H9 (cell line): ENCODE results near the gene LRRC34. TPM values are rescaled to one million over a fixed set of nuclear protein-coding genes. Genes with fewer than 3 reads are reported as not detected.

Experiments used
- DNase-seq: peaks from one replicate; pipeline ENCODE4 v3.0.0-alpha.2; 2017
- H2AFZ ChIP-seq: one replicate; pipeline ENCODE4 v1.6.1; 2013; ENCODE audit warnings: mild to moderate bottlenecking, low read length, control low read depth, moderate library complexity
- H2AK5ac ChIP-seq: 2 replicates; pipeline ENCODE4 v1.6.1; 2013; ENCODE audit warnings: low read length, control low read depth, mixed read lengths; ENCODE audit not compliant: insufficient read length
- H2BK120ac ChIP-seq: one replicate; pipeline ENCODE4 v1.6.1; 2013; ENCODE audit warnings: low read depth, mild to moderate bottlenecking, low read length, control low read depth, inconsistent platforms; ENCODE audit not compliant: poor library complexity, severe bottlenecking
- H2BK12ac ChIP-seq: 2 replicates; pipeline ENCODE4 v1.6.1; 2013; ENCODE audit warnings: low read length, control low read depth, mixed read lengths, low read depth; ENCODE audit not compliant: insufficient read length
- H2BK15ac ChIP-seq: 2 replicates; pipeline ENCODE4 v1.6.1; 2013; ENCODE audit warnings: low read depth, low read length, control low read depth
- H2BK20ac ChIP-seq: one replicate; pipeline ENCODE4 v1.6.1; 2013; ENCODE audit warnings: low read depth, mild to moderate bottlenecking, low read length, control low read depth, inconsistent platforms; ENCODE audit not compliant: poor library complexity, severe bottlenecking
- H2BK5ac ChIP-seq: 2 replicates; pipeline ENCODE4 v1.6.1; 2013; ENCODE audit warnings: low read length, control low read depth, mixed read lengths; ENCODE audit not compliant: insufficient read length
- H3K14ac ChIP-seq: 2 replicates; pipeline ENCODE4 v1.6.1; 2013; ENCODE audit warnings: low read length, control low read depth; ENCODE audit not compliant: insufficient read depth
- H3K18ac ChIP-seq: 2 replicates; pipeline ENCODE4 v1.6.1; 2013; ENCODE audit warnings: low read depth, mild to moderate bottlenecking, mixed read lengths, low read length, control low read depth; ENCODE audit not compliant: insufficient read length
- H3K23ac ChIP-seq: 2 replicates; pipeline ENCODE4 v1.6.1; 2013; ENCODE audit warnings: low read length, control low read depth, mixed read lengths, low read depth; ENCODE audit not compliant: insufficient read length
- H3K23me2 ChIP-seq: 2 replicates; pipeline ENCODE4 v1.6.1; 2013; ENCODE audit warnings: low read depth, mild to moderate bottlenecking, mixed read lengths, low read length, control low read depth; ENCODE audit not compliant: insufficient read length, poor library complexity, severe bottlenecking
- H3K27ac ChIP-seq: 2 replicates; pipeline ENCODE4 v1.5.1; 2013; ENCODE audit warnings: low read length, control low read depth, mixed read lengths, low read depth; ENCODE audit not compliant: insufficient read length
- H3K27me3 ChIP-seq: 2 replicates; pipeline ENCODE4 v1.6.1; 2013; ENCODE audit warnings: low read length, control low read depth, inconsistent platforms; ENCODE audit not compliant: insufficient read depth
- H3K4ac ChIP-seq: 2 replicates; pipeline ENCODE4 v1.6.1; 2013; ENCODE audit warnings: low read depth, mild to moderate bottlenecking, control low read depth, inconsistent platforms, low read length, moderate library complexity
- H3K4me1 ChIP-seq: 2 replicates; pipeline ENCODE4 v1.6.1; 2013; ENCODE audit warnings: low read length, control low read depth, inconsistent platforms; ENCODE audit not compliant: insufficient read depth
- H3K4me2 ChIP-seq: 2 replicates; pipeline ENCODE4 v1.6.1; 2013; ENCODE audit warnings: low read length, control low read depth, mixed read lengths; ENCODE audit not compliant: insufficient read length, insufficient read depth
- H3K56ac ChIP-seq: 2 replicates; pipeline ENCODE4 v1.6.1; 2013; ENCODE audit warnings: low read depth, mild to moderate bottlenecking, mixed read lengths, low read length, control low read depth; ENCODE audit not compliant: insufficient read length
- H3K79me1 ChIP-seq: 2 replicates; pipeline ENCODE4 v1.6.1; 2013; ENCODE audit warnings: low read depth, mild to moderate bottlenecking, moderate library complexity, low read length, control low read depth, inconsistent platforms; ENCODE audit not compliant: insufficient read depth, poor library complexity, severe bottlenecking
- H3K79me2 ChIP-seq: 2 replicates; pipeline ENCODE4 v1.6.1; 2013; ENCODE audit warnings: low read length, control low read depth, inconsistent platforms; ENCODE audit not compliant: insufficient read depth
- H3K9ac ChIP-seq: 2 replicates; pipeline ENCODE4 v1.6.1; 2013; ENCODE audit warnings: low read length, control low read depth, mixed read lengths; ENCODE audit not compliant: insufficient read length; ENCODE audit errors: extremely low read depth
- H3K9me3 ChIP-seq: one replicate; pipeline ENCODE4 v1.6.1; 2013; ENCODE audit warnings: low read depth, low read length, inconsistent platforms; ENCODE audit not compliant: control insufficient read depth
- H3T11ph ChIP-seq: one replicate; pipeline ENCODE4 v1.6.1; 2013; ENCODE audit warnings: mild to moderate bottlenecking, low read length, control low read depth, inconsistent platforms
- H4K20me1 ChIP-seq: one replicate; pipeline ENCODE4 v1.6.1; 2013; ENCODE audit not compliant: control insufficient read depth, insufficient read length, insufficient read depth
- H4K5ac ChIP-seq: 2 replicates; pipeline ENCODE4 v1.6.1; 2013; ENCODE audit warnings: low read depth, mild to moderate bottlenecking, mixed read lengths, low read length, control low read depth; ENCODE audit not compliant: insufficient read length
- H4K8ac ChIP-seq: replicated peaks from 2 replicates; pipeline ENCODE4 v1.6.1; 2013; ENCODE audit warnings: low read length, control low read depth, mixed read lengths, low read depth; ENCODE audit not compliant: insufficient read length
- H4K91ac ChIP-seq: 2 replicates; pipeline ENCODE4 v1.6.1; 2013; ENCODE audit warnings: low read depth, mild to moderate bottlenecking, moderate library complexity, mixed read lengths, low read length, control low read depth; ENCODE audit not compliant: insufficient read length
- H3K27ac Mint-ChIP-seq, 3 experiments: 2 replicates in 2 of 3; 3 replicates in 1 of 3; pipeline ENCODE4 v1.8.0; 2020 to 2021; ENCODE audit warnings: mixed read lengths in 3 of 3, mild to moderate bottlenecking in 1 of 3, moderate library complexity in 1 of 3
- H3K27me3 Mint-ChIP-seq: 2 replicates; pipeline ENCODE4 v1.8.0; 2021; ENCODE audit warnings: low read depth, mild to moderate bottlenecking, moderate library complexity, mixed read lengths
- H3K36me3 Mint-ChIP-seq, 3 experiments: 2 replicates in 2 of 3; 3 replicates in 1 of 3; pipeline ENCODE4 v1.8.0; 2020 to 2021; ENCODE audit warnings: low read depth in 3 of 3, mixed read lengths in 3 of 3; ENCODE audit not compliant: insufficient read depth in 1 of 3
- H3K4me1 Mint-ChIP-seq, 2 experiments: 2 replicates each; pipeline ENCODE4 v1.8.0; 2020; ENCODE audit warnings: mixed read lengths in 2 of 2
- H3K4me3 Mint-ChIP-seq, 2 experiments: 2 replicates in 1 of 2; 3 replicates in 1 of 2; pipeline ENCODE4 v1.8.0; 2020 to 2021; ENCODE audit warnings: mild to moderate bottlenecking in 2 of 2, mixed read lengths in 2 of 2, moderate library complexity in 1 of 2
- H3K9me3 Mint-ChIP-seq, 2 experiments: 2 replicates in 1 of 2; 3 replicates in 1 of 2; pipeline ENCODE4 v1.8.0; 2020; ENCODE audit warnings: mild to moderate bottlenecking in 2 of 2, mixed read lengths in 2 of 2, moderate library complexity in 1 of 2
- CTCF ChIP-seq: fragments of 200-600 bp; sonication (generic); conservative IDR thresholded peaks from 3 replicates; pipeline ENCODE4 v1.8.0; 2021; ENCODE audit warnings: antibody characterized with exemption, mild to moderate bottlenecking
- WGBS: extraction: QIAGEN DNeasy Blood & Tissue Kit; methylation state at CpG from one replicate; pipeline ENCODE4 v1.1.7; 2013; ENCODE audit warnings: missing lambda C conversion rate, low lambda C conversion rate, mixed read lengths; ENCODE audit not compliant: insufficient read length; ENCODE audit errors: extremely low coverage; 5-methylcytosine and 5-hydroxymethylcytosine counted together
- total RNA-seq: library from RNA; stranded (reverse); gene quantifications from 2 replicates; pipeline ENCODE4 v1.2.1, GENCODE V29; 2021

LRRC34 gene
- total RNA-seq, 1 experiment from 2014 or later: 4.6 TPM

- Histone ChIP-seq H3K4ac (no peak overlapping the region; the same call in 1 of the 2 replicates), H3K18ac (peak overlapping the region; percentile 24), H3K23ac (no peak overlapping the region), H4K8ac (no peak overlapping the region), H4K91ac (no peak overlapping the region), H3K9me3 (no peaks in the 10 kb centered on the region), H2BK5ac (no peak overlapping the region), H3K27ac (no peak overlapping the region), H3K23me2 (peaks cover 5% of the 10 kb centered on the region), H2BK120ac (no peak overlapping the region), H2BK12ac (no peak overlapping the region), H3K9ac (peak overlapping the region; percentile 59), H3K4me1 (no peaks in the 10 kb centered on the region), H3K79me2 (no peaks in the 10 kb centered on the region), H2AK5ac (no peak overlapping the region), H3K27me3 (no peaks in the 10 kb centered on the region), H3K14ac (peak overlapping the region; percentile 94), H2BK20ac (no peak overlapping the region), H4K5ac (no peak overlapping the region), H3K4me2 (peak overlapping the region; percentile 45), H3T11ph (no peak overlapping the region), H2BK15ac (no peak overlapping the region), H4K20me1 (no peaks in the 10 kb centered on the region), H3K56ac (no peak overlapping the region), H3K79me1 (no peaks in the 10 kb centered on the region), H2AFZ (no peak overlapping the region)
- Mint-ChIP-seq H3K36me3 (peaks cover 4 to 6% (median 4%) of the 10 kb centered on the region in 3 experiments; a peak in 4 of 7 replicates), H3K4me3 (peak overlapping the region; percentile 84 to 85), H3K9me3 (peaks cover 10% of the 10 kb centered on the region in 2 experiments; a peak in 3 of 5 replicates), H3K27me3 (no peaks in the 10 kb centered on the region; the same call in 1 of the 2 replicates), H3K4me1 (peaks cover 2 to 7% of the 10 kb centered on the region in 2 experiments; a peak in 3 of 4 replicates), H3K27ac (peak overlapping the region in 2 of 3 experiments; percentile 17 to 94; a peak in 3 of 7 replicates)
- WGBS: no CpG with 5 or more reads among the region's 46 CpGs
- DNase-seq: peak; percentile 34
- TF ChIP-seq CTCF: no peak
Measured at GRCh38 chr3:169764312-169764881, 48.3 kb downstream of the LRRC34 start.
